Stimulated activated CD4-positive, alpha-beta T cell treated with anti-CD3 and anti-CD28 coated beads, TNF-alpha, amount 100 ng/mL, for 4 hours (primary cell): ENCODE results near the gene RASD2.

Experiments
- DNase-seq, 3 experiments: peaks; one replicate each; pipeline ENCODE4 v3.0.0-alpha.2; 2020; ENCODE audit warnings: low read depth in 3 of 3

RASD2 gene

DNA sequence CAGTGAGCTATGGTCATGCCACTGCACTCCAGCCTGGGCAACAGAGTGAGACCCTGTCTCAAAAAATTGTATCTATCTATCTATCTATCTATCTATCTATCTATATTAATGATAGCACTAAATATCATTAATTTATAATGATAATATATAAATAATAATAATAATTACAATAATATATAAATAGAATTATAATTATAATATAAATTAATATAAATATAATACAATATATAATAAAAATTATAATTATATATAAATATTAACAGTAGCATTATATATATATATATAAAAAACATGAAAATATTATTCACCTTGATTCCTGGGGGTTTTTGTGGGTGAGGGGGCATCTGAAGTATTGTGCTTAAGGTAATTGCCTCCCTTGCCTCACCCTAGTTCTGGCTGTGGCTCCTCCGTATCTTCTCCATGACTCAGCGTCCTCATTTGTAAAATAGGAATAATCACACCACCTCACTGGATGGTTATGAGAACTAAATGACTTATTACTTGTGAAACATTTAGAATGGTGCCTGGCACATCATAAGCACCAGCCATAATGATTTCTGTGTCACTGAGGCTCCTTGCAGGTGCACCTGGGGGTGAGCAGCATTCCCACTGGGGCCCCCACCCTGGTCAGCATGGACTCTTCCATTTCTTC is 18.8 kb downstream of the RASD2 start:
- DNase-seq, result no peak

DNA sequence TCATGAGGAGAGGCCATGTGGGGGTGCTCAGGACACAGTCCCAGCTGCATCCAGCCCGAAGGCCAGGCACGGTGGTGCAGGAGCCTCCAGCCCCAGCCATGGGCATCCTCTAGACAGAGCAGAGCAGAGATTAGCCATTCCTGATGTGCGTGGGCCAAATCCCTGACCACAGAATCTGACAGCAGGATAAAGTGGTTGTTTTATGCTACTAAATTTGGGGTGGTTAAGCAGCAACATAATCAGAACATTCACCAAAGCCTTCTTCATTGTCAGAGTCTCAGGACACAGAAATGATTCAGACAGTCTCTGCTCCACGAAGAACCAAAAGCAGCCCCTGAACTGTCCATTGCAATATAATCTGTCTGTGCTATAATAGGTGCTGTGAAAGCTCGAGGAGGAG is 19.7 kb downstream of the RASD2 start:
- DNase-seq, result no peak

DNA sequence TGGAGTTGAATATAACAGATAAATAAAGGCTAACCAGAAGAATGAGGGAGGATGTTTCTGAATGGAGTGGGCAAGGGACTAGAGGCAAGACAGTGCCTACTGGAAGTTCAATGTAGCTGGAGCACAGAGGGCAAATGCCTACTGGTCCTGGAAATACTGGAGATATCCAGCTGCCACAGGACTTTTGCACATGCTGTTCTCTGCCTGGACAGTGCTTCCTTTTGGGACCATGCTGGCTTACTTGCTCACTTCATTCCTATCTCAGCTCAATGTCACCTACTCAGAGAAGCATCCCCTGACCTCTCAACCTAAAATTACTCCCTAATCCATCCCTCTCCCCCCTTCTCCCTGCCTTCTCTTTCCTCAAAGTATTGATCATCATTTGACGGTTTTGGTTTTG is 20.2 kb downstream of the RASD2 start:
- DNase-seq, result no peak

DNA sequence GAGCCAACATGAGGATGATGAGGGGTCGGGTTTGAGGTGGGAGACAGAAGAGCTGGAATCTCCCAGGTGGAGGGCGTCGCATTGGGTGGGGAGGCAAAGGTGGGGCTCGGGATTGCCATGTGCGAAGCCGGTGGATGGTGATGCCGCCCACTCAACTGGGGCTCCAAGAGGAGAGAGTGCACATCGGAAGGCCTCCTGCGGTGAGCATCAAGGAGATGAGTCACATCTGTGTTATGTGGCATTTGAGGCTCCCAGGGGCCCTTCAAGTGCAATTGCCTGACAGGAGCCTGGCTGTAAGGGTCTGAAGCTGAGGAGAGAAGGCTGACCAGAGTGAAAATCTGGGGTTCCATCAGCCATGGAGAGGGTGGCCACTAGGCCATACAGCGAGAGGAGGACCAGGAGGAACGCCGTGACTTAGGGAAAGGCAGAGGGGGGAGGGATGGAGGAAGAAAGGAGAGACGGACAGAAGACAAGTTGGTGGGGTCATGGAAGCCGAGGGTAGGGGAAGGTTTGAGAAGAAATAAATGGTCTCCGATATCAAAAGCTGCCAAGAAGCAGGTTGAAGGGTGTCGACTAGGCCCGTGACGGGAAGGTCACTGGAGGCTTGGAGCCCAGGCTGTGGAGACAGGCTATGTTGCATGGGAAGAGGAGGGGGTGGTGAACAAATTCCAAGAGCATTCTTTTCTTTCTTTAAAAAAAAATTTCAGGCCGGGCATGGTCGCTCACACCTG is 21.3 kb downstream of the RASD2 start:
- no peak for DNase-seq

DNA sequence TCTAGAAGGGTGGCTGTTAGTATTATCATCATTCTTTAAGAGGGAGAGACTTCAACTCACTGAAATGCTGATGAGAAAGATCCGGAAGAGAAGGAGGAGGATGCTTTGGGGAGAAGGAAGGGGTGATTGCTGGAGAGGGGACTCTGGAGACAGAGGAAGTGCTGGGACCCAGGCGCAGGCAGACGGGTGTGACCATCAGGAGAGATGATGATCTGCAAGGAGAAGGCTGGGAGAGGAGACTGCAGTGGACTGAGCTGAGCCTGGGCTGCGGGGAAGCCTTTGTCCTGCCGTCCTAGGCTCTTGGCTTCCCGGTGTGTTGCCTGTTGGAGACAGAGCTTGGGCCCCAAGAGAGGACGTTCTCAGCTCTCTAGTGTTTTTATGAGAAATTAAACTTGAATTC is 22.6 kb downstream of the RASD2 start:
- no peak for DNase-seq

DNA sequence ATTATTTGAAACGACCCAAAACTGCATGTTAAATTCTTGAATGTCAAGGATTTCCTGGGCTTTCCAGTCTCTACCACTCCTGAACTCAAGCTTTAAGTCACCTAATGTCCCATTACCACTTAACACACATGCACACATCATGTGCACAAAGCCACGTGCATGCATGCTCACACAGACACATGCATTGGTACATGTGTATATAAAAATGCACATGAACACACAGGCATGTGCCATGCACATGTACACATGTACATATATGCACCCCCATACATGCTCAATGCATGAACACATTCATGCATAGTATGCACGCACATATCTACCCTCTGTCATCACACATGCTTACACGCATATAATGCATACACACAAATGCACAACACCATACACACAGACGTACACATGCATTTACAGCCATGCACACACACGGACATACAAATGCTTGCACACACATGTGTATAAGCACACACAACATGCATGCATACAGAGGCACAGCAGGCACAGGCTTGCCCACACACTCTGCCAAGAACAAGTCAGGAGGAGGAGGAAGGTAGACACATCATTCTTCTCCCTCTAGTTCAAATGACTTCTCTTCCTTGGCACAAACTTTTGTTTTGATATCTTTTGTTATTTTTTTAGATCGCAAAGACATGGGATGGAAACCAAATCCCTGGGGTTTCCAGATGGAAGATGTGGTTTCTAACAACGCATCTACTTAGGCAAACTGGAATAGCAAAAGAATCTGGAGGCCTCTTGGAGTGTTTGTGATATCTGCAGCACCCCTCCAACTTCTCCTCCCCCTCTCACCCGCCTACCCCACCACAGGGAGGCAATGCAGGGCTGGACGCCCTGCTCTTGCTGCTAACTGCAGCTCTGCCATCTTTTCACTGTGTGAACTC is 24.6 kb downstream of the RASD2 start:
- no peak for DNase-seq

GRCh38 chr22:35567351-35568141 is 26.9 kb downstream of the RASD2 start:
- DNase-seq, result no peak

DNA sequence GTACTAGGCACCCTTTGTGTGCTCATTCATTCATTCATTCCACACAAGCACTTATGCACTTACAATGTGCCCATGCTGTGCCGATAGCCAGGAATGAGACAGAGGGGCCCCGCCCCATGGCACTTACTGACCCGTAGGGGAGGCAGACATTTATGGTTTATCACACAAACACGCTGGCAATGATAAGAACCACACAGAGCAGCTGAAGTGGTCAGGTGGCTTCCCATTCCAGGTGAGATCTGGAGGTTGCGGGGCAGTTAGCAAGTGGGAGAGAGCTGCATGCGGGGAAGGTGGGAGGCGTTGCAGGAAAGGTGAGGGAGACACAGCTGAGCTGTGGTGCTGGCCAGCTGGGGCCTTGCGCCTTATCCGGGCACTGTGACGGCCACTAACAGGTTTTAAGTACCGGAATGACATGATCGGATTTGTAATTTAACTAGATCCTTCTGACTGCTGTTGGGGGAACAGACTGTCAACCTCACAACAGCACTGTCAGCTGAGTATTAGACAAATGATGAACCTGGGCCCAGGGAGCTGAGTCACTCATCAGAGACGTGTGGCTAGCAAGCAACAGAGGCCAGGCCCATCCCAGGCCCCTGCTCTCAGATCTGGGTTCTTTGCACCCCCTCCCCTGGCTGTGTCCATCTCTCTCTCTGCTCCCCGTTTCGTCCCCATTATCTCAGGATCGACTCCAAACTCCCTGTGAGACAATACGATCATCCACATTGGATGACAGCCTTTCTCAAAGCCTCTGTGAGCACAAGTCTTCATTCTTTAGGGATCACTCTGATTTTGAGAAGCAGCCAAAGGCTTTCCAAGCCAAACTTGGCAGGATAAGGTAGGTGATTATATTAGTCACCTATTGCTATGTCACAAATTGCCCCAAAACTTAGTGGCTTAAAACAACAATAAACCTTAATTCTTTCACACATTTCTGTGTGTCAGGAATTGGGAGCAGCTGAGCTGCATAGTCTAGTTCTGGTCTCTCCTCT is 28.4 kb downstream of the RASD2 start:
- DNase-seq, result no peak

- no peak for DNase-seq
Observed at GRCh38 chr22:35569916-35570315, 29.3 kb downstream of the RASD2 start.

DNA sequence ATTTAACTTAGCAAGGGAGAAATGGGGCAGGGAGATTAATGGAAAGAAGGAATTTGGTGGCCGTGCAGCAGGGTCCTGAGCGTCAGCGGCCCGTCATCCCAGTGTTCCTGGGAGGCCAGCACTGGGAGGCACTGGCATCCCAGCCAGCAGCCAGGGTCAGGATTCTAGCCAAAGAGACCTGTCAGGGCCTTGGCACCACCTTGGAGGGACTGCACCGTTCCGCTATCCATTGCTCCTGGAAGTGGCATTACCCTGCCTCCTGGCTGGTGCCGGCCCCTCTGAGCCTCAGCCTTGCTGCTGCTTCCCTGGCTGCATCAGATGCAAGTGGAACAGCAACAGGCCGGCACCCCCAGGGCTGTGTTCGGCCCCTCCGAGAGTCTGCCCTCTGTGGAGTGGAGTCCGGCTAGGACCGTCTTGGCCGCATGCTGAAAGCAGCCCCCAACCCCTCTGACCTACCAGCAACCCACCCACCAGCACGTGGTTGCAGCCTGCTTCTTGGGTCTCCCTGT is 30.1 kb downstream of the RASD2 start:
- DNase-seq, result no peak

GRCh38 chr22:35572556-35572955 is 31.9 kb downstream of the RASD2 start:
- no peak for DNase-seq

DNA sequence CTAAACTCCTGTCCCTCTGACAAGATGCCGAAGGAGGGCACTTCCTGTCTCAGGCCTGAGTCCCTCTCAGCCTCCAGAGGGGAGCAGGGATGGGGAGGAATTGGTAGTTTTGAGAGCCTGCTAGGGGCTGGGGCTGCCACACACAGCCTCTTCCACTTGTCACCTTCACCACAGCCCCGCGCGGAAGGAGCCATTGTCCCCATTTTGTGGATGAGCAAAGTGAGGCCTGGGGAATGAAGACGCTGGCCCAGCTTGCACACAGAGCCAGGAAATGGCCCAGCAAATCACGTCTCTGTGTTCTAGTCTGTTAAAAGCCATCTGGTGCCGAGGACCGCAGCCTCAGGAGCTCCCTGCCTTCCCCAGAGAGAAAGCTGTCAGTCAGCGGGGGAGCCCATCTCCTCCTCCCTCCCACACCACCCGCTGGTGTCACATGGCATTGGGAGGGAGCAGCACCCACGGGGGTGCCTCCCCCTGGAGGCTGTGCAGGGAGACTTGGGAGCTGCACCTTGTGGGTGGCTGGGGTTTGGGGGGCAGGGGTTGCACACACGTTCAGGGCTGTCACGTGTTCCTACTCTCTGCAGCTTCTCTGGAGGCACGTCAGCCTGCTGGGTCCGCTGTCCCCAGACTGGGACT is 34.6 kb downstream of the RASD2 start:
- DNase-seq, result no peak

DNA sequence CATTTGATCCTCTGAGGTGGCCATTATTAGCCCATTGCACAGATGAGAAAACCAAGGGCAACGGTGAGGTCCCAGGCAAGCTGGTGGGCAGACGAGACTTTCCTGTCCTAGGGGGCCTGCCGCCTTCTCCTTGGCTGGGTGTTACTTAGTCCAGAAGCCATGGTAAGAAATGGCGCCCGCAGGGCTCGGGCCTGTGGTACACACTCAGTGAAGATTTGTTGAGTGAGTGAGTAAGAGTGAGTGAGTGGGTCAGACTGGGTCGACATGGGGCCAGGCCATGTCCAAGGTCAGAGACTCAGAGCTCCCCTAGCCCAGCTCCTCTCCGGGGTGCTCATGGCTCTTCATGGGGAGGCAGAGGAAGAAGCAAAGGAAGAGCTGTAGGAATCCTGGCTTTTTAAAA is 36.0 kb downstream of the RASD2 start:
- no peak for DNase-seq

DNA sequence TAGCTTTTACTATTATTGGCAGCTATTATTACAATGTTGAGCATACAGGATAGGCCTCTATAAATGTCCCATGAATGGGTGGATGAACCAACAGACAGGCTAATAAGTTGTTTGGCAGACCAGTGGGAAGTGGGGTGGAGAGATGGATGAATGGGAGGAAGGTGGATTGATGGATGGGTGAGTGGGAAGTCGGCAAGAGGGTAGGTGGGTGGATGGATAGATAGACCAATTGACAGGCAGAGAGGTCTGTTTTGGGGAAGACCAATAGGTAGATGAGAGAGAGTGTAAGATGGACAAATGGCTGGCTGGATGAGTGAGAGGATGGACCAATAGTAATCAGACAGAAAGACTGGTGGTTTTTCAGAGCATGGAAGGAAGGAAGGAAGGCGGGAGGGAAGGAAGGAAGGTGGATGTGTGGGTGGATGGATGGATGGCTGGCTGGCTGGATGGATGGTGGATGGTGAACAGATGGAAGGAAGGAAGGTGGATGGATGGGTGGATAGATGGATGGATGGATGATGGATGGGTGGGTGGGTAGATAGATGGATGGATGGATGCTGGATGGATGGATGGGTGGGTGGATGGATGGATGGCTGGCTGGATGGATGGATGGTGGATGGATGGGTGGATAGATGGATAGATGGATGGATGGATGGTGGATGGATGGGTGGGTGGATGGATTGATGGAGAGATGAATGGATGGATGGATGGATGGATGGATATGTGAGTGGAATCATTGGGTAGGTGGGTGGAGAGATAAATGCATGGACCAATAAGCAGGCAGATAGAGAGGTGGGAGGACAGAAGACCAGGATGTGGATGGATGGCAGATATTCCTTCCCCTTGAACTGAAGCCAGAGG is 37.4 kb downstream of the RASD2 start:
- DNase-seq, result no peak

GRCh38 chr22:35578836-35579575 is 38.4 kb downstream of the RASD2 start:
- no peak for DNase-seq

- no peak for DNase-seq
Observed at GRCh38 chr22:35580351-35581022, 39.9 kb downstream of the RASD2 start.

DNA sequence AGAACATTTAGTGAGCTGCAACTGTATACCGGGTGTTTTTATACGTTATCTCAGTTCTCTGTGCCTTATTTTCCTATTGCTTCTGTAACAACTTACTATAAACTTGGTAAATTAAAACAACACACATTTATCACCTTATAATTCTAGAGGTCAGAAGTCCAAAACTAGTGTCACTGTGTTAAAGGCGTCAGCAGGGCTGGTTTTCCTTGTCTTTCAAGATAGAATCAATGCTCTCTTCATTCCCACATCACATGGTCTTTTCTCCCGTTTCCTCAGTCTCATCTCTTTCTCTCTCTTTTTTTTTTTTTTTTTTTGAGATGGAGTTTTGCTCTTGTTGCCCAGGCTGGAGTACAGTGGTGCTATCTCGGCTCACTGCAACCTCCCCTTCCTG is 40.4 kb downstream of the RASD2 start:
- DNase-seq, result no peak
